SK-N-DZ (cell line): ENCODE results near the gene MGAT5.

Experiments used
- DNase-seq: peaks from one replicate; pipeline ENCODE4 v3.0.0-alpha.2; 2015; ENCODE audit warnings: low spot score

The MGAT5 gene

GRCh38 chr2:134301099-134301927 lies 47.4 kb downstream of the MGAT5 start:
- DNase-seq: no peak

GRCh38 chr2:134301928-134302260 lies 48.0 kb downstream of the MGAT5 start:
- DNase-seq: no peak

- DNase-seq: no peak
These were observed 50.7 kb downstream of the MGAT5 start for GRCh38 chr2:134304394-134305108.

- no peak for DNase-seq
These were observed 51.2 kb downstream of the MGAT5 start for GRCh38 chr2:134305109-134305491.

GRCh38 chr2:134306521-134306920 lies 52.6 kb downstream of the MGAT5 start:
- no peak for DNase-seq

GRCh38 chr2:134307334-134307733 lies 53.5 kb downstream of the MGAT5 start:
- no peak for DNase-seq

- DNase-seq: no peak
These were observed 54.9 kb downstream of the MGAT5 start for GRCh38 chr2:134308474-134309385.

- peak; percentile 25 for DNase-seq
These were observed 56.5 kb downstream of the MGAT5 start for GRCh38 chr2:134310107-134311079.

- no peak for DNase-seq
These were observed 58.6 kb downstream of the MGAT5 start for GRCh38 chr2:134312482-134312881.

- no peak for DNase-seq
These were observed 60.3 kb downstream of the MGAT5 start for GRCh38 chr2:134314202-134314601.

GRCh38 chr2:134314681-134315368 lies 61.0 kb downstream of the MGAT5 start:
- no peak for DNase-seq

GRCh38 chr2:134315471-134315870 lies 61.6 kb downstream of the MGAT5 start:
- DNase-seq: no peak

GRCh38 chr2:134319596-134320254 lies 65.9 kb downstream of the MGAT5 start:
- DNase-seq: no peak

GRCh38 chr2:134320930-134321329 lies 67.1 kb downstream of the MGAT5 start:
- DNase-seq: no peak

- peak; percentile 87 for DNase-seq
These were observed 69.9 kb downstream of the MGAT5 start for GRCh38 chr2:134323777-134324176.

GRCh38 chr2:134324430-134324829 lies 70.6 kb downstream of the MGAT5 start:
- no peak for DNase-seq

- DNase-seq: no peak
These were observed 71.1 kb downstream of the MGAT5 start for GRCh38 chr2:134324947-134325346.

- no peak for DNase-seq
These were observed 71.8 kb downstream of the MGAT5 start for GRCh38 chr2:134325696-134326095.

- DNase-seq: no peak
These were observed 73.5 kb downstream of the MGAT5 start for GRCh38 chr2:134327367-134327766.

GRCh38 chr2:134331081-134331480 lies 77.2 kb downstream of the MGAT5 start:
- no peak for DNase-seq
